Activated CD8-positive, alpha-beta memory T cell treated with anti-CD3 and anti-CD28 coated beads, Interleukin-2, amount 50 U/mL, for 1 hour (primary cell): ENCODE data around the gene MAOB.

Experiments used
- DNase-seq: peaks from one replicate; pipeline ENCODE4 v3.0.0-alpha.2; 2020; ENCODE audit errors: extremely low read depth

The MAOB gene

GRCh38 chrX:43860646-43861370, 21.4 kb downstream of the MAOB start:
- no peak for DNase-seq

DNA sequence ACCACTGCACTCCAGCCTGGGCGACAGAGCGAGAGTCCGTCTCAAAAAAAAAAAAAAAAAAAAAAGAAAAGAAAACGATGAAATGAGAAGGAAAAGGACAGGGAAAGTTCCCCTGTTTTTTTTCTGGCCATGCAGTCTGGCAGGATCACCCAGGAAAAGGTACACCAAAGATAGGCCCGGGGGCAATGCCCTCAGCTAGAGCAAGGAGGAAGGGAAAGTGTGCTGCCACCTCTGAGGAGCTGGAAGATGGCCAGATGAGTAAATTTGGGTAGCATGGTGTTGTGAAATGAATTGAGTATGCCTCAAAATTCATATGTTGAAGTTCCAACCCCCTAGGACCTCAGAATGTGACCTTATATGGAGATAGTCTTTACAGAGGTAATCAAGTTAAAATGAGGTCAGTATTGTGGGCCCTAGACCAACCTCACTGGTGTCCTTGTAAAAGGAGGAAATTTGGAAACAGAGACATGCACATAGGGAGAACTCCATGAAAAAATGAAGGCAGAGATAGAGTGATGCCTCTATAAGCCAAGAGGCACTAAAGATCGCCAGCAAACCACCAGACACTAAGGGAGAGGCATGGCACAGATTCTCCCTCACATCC, 28.9 kb downstream of the MAOB start:
- no peak for DNase-seq

DNA sequence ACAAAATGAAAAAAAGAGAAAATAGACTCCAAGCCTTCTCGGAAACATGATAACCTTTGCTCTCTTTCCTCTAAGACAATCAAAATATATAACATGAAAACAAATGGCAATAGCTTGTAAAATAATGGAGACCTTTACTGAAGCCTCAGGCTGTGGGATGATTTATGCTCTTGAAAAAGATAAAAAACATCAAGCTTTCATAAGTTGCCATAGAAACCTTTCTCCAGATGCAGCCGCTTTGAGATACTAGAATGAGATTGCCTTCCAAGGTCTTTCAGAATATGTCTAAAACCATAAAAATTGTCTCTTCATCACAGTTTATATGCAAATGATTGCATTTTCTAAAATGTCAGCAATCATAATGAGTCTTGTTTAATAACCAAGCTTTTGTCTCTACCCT, 31.6 kb downstream of the MAOB start:
- DNase-seq = no peak

- DNase-seq = no peak
Measured at GRCh38 chrX:43849173-43849572, 33.1 kb downstream of the MAOB start.

DNA sequence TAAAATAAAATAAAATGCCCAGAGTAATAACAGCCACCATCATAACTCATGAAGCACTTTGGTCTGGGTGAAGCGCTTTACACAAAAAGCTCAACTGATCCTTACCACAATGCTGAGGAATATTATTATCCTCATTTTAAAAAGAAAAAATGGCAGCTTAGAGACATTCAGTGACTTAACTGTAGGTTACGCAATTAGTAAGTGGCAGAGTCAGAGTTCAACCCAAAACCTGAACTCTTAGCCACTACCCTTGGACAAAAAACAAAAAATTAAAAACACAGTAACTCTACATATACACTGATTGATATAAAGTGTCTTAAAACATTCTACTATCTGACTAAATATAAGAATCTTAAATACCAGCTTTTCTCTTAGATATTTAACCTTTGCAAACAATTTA, 34.9 kb downstream of the MAOB start:
- DNase-seq = no peak

DNA sequence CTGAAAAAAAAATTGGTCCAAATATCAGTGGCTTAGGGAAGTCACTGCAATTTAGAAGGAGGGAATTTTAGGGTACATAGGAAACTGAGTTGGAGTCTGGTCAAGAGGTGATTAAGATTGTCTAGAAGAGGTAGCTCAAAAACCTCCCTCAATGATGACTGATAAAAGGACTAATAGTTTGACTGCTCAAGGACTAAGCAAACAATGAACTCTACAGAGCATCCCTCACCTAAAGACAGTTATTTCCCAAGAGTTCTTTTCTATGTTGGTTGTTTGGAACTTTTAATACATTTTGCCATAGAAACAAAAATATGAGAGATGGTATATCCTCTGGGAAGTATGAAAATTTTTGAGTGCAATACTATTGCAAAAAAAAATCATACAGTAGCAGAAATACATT, 35.7 kb downstream of the MAOB start:
- DNase-seq = no peak

- DNase-seq = no peak
Measured at GRCh38 chrX:43845776-43846175, 36.5 kb downstream of the MAOB start.

DNA sequence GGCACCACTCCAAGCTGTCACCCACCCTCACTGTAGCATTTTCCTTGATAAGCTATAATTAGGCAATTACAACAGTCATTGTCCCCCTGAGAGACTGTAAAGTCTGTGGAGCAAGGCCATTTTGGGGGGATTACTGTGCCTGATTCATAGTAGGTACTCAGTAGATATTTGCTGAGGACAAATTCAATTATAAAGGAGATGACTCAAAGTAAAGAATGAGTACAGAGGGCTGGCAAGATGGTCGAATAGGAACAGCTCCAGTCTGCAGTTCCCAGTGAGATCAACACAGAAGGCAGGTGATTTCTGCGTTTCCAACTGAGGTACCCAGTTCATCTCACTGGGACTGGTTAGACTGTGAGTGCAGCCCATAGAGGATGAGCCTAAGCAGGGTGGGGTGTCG, 42.0 kb downstream of the MAOB start:
- no peak for DNase-seq

- DNase-seq = no peak
Measured at GRCh38 chrX:43836435-43837184, 45.6 kb downstream of the MAOB start.

GRCh38 chrX:43835559-43835958, 46.7 kb downstream of the MAOB start:
- DNase-seq = no peak

GRCh38 chrX:43827791-43828190, 54.5 kb downstream of the MAOB start:
- DNase-seq = no peak

GRCh38 chrX:43822014-43822413, 60.2 kb downstream of the MAOB start:
- no peak for DNase-seq

GRCh38 chrX:43817444-43817843, 64.8 kb downstream of the MAOB start:
- DNase-seq = no peak

DNA sequence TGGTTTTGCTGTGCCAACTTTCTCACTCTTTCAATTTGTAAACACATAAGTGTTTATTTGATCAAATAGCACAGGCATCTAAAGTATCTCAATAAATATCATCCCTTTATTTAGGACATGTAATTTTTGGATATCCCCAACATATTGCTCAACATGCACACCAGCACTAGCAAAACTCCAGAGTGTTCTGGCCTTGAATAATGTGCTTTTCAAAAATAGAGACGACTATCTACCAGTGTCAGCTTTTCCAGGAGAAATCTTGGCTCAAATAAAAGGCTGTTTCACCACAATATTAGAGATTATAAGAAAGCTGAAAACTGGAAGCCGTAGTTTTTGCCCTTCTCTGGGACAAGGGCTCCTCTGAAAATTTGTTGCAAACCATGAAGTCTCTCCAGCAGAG, 67.0 kb downstream of the MAOB start:
- DNase-seq = no peak

DNA sequence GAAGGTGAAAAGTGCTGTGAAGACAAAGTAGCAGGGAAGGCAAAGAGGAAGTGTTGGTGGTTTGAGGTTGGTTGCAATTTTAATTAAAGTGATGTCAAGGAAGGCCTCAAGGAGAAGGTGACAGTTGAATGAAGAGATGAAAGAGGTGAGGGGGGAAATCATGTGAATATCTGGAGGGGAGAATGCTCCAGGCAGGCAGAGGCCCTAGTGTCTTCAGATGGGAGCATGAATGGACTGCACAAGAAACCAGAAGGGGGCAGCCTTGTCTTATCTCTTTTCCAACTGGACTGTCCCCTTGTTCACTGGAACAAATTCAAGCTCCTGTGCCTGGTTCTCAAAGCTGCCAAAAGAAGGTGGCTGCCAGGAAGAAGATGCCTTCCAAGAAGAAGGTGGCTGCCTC, 68.4 kb downstream of the MAOB start:
- no peak for DNase-seq

DNA sequence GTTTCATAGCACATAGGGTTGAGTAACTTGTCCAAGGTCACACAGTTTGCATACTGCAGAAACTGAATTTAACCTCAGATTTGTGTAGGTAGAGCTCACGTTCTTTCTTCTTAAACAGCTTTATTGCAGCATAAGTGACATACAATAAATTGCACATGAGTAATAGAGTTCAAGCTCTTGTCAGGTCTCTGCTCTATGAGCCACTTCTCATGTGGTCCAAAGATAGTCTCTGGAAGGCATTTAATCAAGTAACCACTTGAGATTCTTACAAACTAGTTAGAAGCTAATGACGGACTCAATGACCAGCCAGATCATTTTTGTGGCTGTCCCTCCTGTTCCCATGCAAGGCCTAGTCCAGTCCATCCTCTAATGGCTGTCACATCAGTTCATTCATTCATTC, 68.9 kb downstream of the MAOB start:
- no peak for DNase-seq

DNA sequence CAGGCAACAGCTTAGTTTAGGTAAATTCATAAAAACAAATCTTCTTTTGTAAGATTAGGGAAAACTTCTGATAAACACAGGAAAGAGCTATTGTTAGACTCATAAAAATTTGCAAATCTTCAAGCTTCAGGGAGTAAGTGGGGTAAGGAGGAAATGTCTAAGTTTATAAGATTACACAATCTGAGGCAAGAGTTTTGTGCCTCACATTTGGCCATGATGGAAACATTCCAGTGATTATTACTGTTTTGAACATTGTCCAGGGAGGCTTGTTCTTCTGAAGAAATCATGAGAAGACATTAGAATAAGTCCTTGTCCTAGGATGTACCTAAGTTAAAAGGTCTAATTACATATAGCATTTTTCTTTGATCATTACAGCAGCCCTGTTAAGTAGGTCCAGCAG, 72.8 kb downstream of the MAOB start:
- no peak for DNase-seq

- no peak for DNase-seq
Measured at GRCh38 chrX:43808231-43808630, 74.0 kb downstream of the MAOB start.

DNA sequence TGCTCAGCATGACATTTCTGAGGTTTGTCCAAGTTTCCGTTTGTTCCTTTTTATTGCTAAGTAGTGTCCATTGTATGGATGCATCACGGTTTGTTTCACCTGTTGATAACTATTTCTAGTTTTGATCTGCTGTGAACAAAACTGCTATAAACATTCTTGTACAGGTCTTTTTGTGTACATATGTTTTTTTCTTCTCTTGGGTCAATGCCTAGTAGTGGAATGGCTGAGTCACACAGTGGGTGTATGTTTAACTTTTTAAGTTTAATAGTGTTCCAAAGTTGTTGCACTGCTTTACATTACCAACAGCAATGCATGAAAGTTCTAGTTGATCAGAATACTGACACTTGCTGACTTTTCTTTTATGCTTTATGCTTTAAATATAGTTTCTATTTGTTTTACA, 76.7 kb downstream of the MAOB start:
- no peak for DNase-seq

DNA sequence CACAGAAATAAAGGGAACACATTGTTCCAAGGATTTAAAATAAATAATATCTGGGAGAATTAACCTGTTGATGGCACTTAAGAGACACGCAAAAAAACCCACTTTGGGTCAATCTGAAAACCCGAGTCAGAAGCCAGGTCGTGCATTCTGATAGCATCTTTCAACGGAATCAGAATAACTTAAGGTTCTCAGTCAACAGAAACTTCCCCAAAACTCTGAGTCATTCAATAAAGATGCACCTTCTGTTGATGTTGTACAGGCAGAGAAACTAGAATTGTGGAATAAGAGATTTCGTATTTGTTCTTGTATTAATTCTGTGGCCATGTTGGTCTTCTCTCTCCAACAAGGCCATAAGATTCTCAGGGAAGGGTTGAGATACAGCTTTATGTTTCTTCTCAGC, 78.2 kb downstream of the MAOB start:
- DNase-seq = no peak

DNA sequence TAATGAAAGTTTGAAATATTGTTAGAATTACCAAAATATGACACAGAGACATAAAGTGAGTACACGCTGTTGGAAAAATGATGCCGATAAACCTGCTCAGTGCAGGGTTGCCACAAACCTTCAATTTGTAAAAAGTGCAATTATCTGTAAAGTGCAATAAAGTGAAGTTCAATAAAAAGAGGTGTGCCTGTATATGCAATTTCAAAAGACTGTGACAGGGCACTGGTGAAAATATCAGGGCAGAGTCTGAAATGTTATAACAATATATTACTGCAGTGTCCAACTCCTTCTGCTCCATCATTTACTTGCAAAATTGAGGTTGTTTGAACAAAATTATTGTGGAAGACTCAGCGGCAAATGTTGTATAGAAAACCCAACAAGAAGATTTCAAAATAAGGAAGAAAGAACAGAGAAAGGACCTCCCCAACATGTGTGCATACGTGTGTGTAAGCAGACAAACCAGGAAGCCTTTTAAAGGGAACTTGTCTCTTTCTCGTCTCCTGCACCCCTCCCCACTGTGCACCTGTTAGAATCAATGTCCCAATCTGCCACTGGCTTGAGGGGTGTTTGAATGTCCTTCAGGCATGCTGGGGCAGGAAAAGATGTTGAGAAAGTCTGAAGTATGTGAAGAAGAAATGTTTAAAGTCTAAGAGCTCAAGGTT, 96.2 kb downstream of the MAOB start:
- DNase-seq = no peak

GRCh38 chrX:43758044-43758443, 124.2 kb downstream of the MAOB start:
- DNase-seq = no peak

- no peak for DNase-seq
Measured at GRCh38 chrX:43756076-43756475, 126.2 kb downstream of the MAOB start.
